Measurements from ENCODE around the gene SLPI.

SLPI gene

GRCh38 chr20:45275338-45275737, 21.0 kb upstream of the SLPI start:
- no peak for DNase-seq (ENCODE audit: low read depth, low spot score)

GRCh38 chr20:45269754-45270270, 15.4 kb upstream of the SLPI start:
- DNase-seq (ENCODE audit: low read depth, low spot score), result no peak

- no peak for DNase-seq (ENCODE audit: low read depth, low spot score)
These were observed 14.7 kb upstream of the SLPI start for GRCh38 chr20:45269056-45269455.

GRCh38 chr20:45268531-45268930, 14.2 kb upstream of the SLPI start:
- DNase-seq (ENCODE audit: low read depth, low spot score), result no peak

- no peak for DNase-seq (ENCODE audit: low read depth, low spot score)
These were observed 12.6 kb upstream of the SLPI start for GRCh38 chr20:45266977-45267376.

- DNase-seq (ENCODE audit: low read depth, low spot score), result no peak
These were observed 9.3 kb upstream of the SLPI start for GRCh38 chr20:45263556-45264266.

GRCh38 chr20:45258664-45259063, 4.3 kb upstream of the SLPI start:
- no peak for DNase-seq (ENCODE audit: low read depth, low spot score)

- no peak for DNase-seq (ENCODE audit: low read depth, low spot score)
These were observed 3.9 kb upstream of the SLPI start for GRCh38 chr20:45258259-45258658.

- no peak for DNase-seq (ENCODE audit: low read depth, low spot score)
These were observed 3.3 kb upstream of the SLPI start for GRCh38 chr20:45257711-45258110.

- no peak for DNase-seq (ENCODE audit: low read depth, low spot score)
These were observed 2.8 kb upstream of the SLPI start for GRCh38 chr20:45257161-45257560.

GRCh38 chr20:45253261-45253660, 1.1 kb downstream of the SLPI start:
- DNase-seq (ENCODE audit: low read depth, low spot score), result no peak

GRCh38 chr20:45251884-45252560, 2.3 kb downstream of the SLPI start:
- DNase-seq (ENCODE audit: low read depth, low spot score), result no peak

- no peak for DNase-seq (ENCODE audit: low read depth, low spot score)
These were observed 5.8 kb downstream of the SLPI start for GRCh38 chr20:45248609-45249008.

- no peak for DNase-seq (ENCODE audit: low read depth, low spot score)
These were observed 6.5 kb downstream of the SLPI start for GRCh38 chr20:45247865-45248264.

- no peak for DNase-seq (ENCODE audit: low read depth, low spot score)
These were observed 8.3 kb downstream of the SLPI start for GRCh38 chr20:45246109-45246508.

- no peak for DNase-seq (ENCODE audit: low read depth, low spot score)
These were observed 16.2 kb downstream of the SLPI start for GRCh38 chr20:45238139-45238538.

GRCh38 chr20:45235995-45236394, 18.4 kb downstream of the SLPI start:
- no peak for DNase-seq (ENCODE audit: low read depth, low spot score)

GRCh38 chr20:45230631-45231030, 23.7 kb downstream of the SLPI start:
- no peak for DNase-seq (ENCODE audit: low read depth, low spot score)

- DNase-seq (ENCODE audit: low read depth, low spot score), result no peak
These were observed 24.9 kb downstream of the SLPI start for GRCh38 chr20:45229264-45230056.

- no peak for DNase-seq (ENCODE audit: low read depth, low spot score)
These were observed 28.1 kb downstream of the SLPI start for GRCh38 chr20:45226287-45226686.

GRCh38 chr20:45223136-45223535, 31.2 kb downstream of the SLPI start:
- no peak for DNase-seq (ENCODE audit: low read depth, low spot score)

GRCh38 chr20:45221076-45221475, 33.3 kb downstream of the SLPI start, which contains the start of gene SEMG2:
SEMG2 (plus strand) TSS chr20:45221373; CDS start chr20:45221390, 17 bp downstream.
- DNase-seq (ENCODE audit: low read depth, low spot score), result no peak

Measured in activated naive CD8-positive, alpha-beta T cell treated with anti-CD3 and anti-CD28 coated beads, Interleukin-2, amount 50 U/mL, for 16 hours (primary cell).